Mucosa of descending colon (tissue), 3 donors: Measurements from ENCODE around the gene SPIN2B. TPM values are rescaled to one million over a fixed set of nuclear protein-coding genes. Genes with fewer than 3 reads are reported as not detected.

Experiments
- ATAC-seq: fragments of 200-7000 bp; cut with Tn5 transposase; one replicate; pipeline ENCODE4 v1.9.1; 2020; ENCODE audit warnings: mild to moderate bottlenecking, moderate library complexity
- DNase-seq, 3 donors: peaks; one replicate each; pipeline ENCODE4 v3.0.0-alpha.2; 2020
- H3K36me3 ChIP-seq: fragments of 200-600 bp; one replicate; pipeline ENCODE4 v1.8.0; 2021; ENCODE audit warnings: low read depth, mild to moderate bottlenecking
- H3K4me1 ChIP-seq: fragments of 200-600 bp; one replicate; pipeline ENCODE4 v1.8.0; 2021; ENCODE audit warnings: low read depth, mild to moderate bottlenecking
- H3K4me3 ChIP-seq: fragments of 200-600 bp; one replicate; pipeline ENCODE4 v1.8.0; 2021; ENCODE audit warnings: mild to moderate bottlenecking
- H3K9me3 ChIP-seq: fragments of 200-600 bp; one replicate; pipeline ENCODE4 v1.8.0; 2021; ENCODE audit warnings: mild to moderate bottlenecking
- CTCF ChIP-seq: fragments of 200-600 bp; IDR thresholded peaks from one replicate; pipeline ENCODE4 v1.8.0; 2022; ENCODE audit warnings: antibody characterized with exemption, mild to moderate bottlenecking
- intact Hi-C, 2 donors: fragments of 100-400 bp; cut with DNase I in 1 of 2; cut with micrococcal nuclease in 1 of 2; formaldehyde crosslinking; loops; one replicate each; pipeline versions ENCODE4 v1.11.0 to v1.11.1; 2022; cut with DNase I, micrococcal nuclease
- total RNA-seq, 3 donors: library from RNA; stranded (reverse); fragmentation: NEBNext Ultra II Directional in 2 of 3; extraction: Animal tissue kit (Norgen Biotek cat#: 25700) in 2 of 3; gene quantifications; one replicate each; pipeline versions ENCODE4 v1.2.1 to v1.2.4, GENCODE V29; 2021 to 2023
- donor health status: DM: no; HTN: no; CAD: no; lungs with moderate emphysema.
- donor health status: DM: no; HTN: no; CAD: no.
- donor health status: DM: no; HTN: yes; CAD: no.

Gene SPIN2B
- total RNA-seq, 3 donors from 2014 or later = 12.8 to 14.7 (median 14.6) TPM

- Histone ChIP-seq H3K9me3 (no peaks in the 10 kb centered on the region), H3K4me1 (no peaks in the 10 kb centered on the region), H3K36me3 (no peaks in the 10 kb centered on the region), H3K4me3 (no peak overlapping the region)
- intact Hi-C loops = no loop called here
- no peak for TF ChIP-seq CTCF
- ATAC-seq = no peak
- no peak for DNase-seq
Observed at GRCh38 chrX:57074458-57074857, 46.9 kb downstream of the SPIN2B start.

- no peak for DNase-seq
- no peak for TF ChIP-seq CTCF
- Histone ChIP-seq H3K9me3 (no peaks in the 10 kb centered on the region), H3K4me3 (no peak overlapping the region), H3K36me3 (no peaks in the 10 kb centered on the region), H3K4me1 (no peaks in the 10 kb centered on the region)
- intact Hi-C loops = no loop called here
- ATAC-seq = no peak
Observed at GRCh38 chrX:57070185-57070984, 51.0 kb downstream of the SPIN2B start.

Other genes with a start within 250 kb of the SPIN2B start
- 10 to 100 TPM in 2 of 3 donors, 1 to 10 TPM in 1; 8.7 to 11.0 (median 10.6) TPM for gene SPIN3, start 126.0 kb downstream of the SPIN2B start, total RNA-seq
- 1 to 10 TPM in 2 of 3 donors, under 1 TPM in 1; 0.49 to 1.2 (median 1.1) TPM for gene SPIN2A, start 15.8 kb upstream of the SPIN2B start, total RNA-seq
- 10 to 100 TPM in 1 of 3 donors, 1 to 10 TPM in 2; 4.7 to 11.6 (median 7.2) TPM for gene FAAH2, start 165.2 kb upstream of the SPIN2B start, total RNA-seq